Activated CD8-positive, alpha-beta memory T cell treated with anti-CD3 and anti-CD28 coated beads for 4 hours (primary cell): ENCODE results near the gene IL17C.

Source experiments
- DNase-seq, 2 donors: peaks; one replicate each; pipeline ENCODE4 v3.0.0-alpha.2; 2020; ENCODE audit warnings: low read depth in 2 of 2

IL17C gene

DNA sequence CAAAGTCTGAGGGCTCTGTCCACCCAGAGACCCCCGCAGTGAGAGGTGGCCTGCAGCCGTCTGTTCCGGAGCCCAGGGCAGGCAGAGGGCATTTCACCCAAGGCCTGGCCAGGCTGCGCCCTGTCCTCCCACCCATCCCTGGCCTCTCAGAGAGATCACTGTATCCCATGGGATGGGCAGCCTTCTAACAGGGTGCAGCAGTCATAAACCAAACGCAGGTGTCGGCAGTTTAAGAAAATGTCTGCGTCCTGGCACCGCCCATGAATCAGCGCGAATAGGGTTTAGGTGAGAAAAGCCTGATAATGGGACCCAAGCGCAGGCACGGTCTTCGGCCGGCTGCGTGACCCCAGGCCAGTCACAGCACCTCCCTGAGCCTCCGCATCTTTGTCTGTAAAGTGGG, 7.1 kb downstream of the IL17C start:
- no peak for DNase-seq

DNA sequence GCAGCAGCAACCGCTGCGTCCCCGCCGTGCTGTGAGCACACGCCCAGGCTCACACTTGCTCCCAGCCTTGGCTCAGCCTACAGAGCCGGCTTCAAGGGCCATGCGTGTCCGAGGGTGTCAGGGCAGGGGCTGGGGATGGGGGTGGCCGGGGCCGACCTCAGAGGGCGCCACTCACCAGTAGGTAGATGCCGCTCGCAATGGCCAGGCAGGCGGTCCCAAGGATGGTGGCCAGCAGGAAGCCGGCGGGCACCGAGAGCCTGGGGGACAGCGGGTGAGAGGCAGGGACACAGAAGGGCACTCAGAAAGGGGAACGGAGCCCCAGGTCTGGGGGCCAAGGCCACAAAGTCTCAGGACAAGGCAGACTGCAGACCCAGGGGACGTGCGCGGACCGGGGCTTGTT, 7.6 kb downstream of the IL17C start:
- DNase-seq = no peak

DNA sequence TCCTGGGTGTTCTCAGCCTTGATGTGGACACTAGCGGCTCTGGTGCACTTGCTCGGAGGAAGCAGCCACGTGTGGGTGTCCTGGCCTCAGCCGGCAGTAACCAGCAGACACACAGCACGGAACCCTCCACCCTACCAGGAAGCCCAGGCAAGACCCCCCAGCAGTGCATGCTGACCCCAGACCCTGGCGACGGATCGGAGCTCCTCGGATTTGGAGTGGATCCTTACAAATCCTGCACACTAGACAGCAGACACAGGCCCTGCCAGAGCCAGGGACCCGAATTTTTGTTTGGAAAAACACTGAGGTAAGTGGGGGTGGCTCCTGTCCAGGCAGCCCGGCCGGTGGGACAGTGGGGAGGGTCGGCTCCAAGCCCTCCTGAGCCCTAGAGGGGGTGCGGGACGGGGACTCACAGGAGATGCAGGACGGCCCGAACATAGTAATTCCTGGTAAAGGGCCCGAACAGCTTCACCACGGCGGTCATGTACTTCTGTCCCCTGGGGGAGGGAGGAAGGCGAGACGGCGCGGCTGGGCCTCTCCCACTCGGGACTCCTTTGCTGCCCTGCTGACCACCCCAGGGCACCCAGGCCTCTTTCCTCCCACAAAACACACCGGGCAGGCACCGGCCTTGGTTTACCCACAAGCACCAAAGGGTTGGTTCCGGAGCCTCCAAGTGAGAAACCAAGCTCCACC, 8.1 kb downstream of the IL17C start:
- no peak for DNase-seq

DNA sequence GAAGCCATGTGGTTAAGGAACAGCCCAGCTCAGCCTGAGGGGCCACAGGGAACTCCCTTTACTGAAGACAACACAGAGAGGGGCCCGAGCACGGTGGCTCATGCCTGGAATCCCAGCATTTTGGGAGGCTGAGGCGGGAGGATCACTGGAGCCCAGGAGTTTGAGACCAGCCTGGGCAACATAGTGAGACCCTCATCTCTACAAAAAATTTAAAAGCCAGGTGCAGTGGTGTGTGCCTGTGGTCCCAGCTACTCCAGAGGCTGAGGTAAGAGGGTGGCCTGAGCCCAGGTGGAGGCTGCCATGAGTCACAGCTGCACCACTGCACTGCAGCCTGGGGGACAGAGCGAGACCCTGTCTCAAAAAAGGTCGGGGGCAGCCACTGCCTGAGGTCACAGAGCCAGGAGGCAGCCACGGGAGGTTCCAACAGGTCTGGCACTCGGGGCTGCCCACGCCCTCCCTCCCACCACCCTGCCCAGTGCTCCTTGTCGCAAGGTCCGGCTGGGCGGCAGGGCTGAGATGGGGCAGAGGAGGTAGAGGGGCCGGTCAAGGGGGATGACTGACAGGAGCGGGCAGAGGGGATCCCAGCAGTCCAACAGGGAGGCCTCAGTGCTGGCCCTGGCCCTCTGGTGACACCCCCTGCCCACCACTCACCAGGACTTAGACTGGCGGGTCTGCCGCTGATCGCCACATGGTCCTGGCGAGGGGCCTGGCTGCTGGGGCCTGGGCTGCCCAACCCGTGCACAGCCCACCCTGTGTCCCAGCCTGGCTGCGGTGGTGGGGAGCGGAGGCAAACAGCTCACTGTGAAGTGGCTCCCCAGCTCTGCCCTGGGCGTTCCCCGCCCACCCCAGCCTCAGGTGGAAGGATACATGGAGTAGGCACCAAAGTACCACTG, 9.1 kb downstream of the IL17C start:
- DNase-seq = no peak

DNA sequence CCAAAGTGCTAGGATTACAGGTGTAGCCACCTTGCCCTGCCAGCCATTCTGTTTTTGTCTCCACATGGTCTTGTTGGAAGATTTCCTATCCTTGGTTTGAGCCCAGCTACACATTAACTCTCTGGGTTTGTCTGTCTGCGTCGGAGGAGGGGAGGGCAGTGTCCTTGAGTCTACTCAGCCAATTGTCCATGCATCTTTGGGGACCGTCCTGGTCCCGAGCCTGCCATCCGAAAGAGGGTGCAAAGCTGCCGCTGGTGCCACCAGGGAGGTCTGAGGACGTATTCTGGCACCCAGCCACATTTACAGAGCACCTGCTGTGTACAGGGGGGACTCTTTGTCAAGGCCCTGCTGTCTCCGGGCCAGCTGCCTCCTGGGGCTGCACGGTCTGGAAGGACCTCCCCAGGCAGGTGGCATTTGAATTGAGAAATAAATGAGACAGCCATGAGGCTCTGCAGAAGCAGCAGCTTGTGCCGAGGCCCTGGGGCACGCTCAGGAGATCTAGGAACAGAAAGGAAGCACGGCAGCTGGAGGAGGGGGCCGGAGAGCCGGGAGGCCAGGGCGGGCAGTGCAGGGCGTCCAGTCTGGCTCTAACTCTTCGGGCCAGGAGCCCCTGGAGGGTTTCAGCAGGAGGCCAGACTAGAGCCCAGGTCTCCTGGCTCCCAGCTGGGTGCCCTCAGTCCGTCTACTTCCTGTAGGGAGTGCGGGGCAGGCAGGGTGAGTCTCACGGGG, 11.0 kb downstream of the IL17C start:
- DNase-seq = no peak

DNA sequence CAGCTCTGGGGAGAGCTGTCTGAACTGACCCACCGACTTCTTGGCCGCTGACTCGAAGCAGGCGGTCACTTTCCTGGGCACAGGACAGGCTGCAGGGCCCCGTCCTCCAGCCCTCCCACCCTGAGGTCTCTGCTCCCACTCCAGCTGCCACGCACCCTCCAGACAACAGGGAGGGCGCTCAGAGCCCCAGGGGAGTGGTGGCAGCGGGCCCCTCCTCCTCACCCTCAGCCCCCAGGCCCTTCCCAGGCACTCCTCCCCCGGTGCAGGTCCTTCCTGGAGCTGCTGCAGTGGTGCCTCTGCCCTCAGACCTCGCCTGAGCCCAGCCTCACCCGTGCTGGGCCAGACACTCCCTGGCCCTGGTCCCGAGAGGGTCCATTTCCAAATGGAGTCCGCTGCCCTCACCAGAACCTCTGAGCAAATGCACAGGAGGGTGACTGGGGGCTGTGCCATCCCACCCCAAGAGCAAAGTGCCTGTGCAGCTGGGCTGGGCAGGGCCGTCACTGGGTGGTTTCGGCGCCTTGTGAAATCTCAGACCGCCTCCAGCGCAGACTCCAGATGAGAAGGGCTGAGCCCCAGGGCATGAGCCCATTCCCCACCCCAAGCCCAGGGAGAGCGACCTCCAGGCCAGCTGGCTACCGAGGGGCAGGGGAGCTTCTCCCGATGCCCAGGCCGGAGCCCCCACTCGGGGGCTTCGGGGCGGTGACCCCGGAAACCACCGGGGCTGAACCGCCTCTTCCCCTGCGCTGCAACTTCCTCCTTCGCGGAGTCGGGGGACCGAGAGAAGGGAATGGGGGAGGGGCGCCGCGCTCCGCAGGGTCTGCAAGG, 11.8 kb downstream of the IL17C start:
- no peak for DNase-seq

DNA sequence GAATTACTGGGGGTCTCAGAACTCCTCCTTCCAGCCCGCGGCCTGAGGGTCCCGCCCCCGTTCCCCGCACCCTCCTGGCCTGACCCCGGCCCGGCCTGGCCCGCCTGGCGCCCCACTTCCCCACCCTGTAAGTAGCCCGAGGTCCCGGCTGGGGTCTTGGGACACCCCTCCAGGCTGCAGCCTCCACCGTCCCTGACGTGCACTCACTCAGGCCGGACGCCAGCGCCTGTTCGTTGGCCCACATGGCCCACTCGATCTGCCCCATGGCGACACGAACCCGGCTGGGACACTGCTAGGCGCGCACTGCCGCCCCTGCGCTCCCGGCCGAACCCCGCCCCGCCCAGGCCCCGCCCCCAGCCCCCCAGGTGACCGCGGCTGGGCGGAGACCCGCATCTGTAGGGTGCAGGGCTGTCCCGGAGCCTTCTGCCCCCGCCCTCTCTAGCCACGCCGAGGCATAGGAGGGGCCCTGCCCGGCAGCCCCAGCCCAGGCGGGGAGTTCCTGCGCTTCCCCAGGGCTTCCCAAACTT, 12.4 kb downstream of the IL17C start, which contains the start of gene CYBA:
Gene CYBA (minus strand): TSS at position 305 of the 527 bp plus-strand sequence. CDS start 40 bp downstream, at position 265.
- peak; percentile 59 to 64 for DNase-seq

DNA sequence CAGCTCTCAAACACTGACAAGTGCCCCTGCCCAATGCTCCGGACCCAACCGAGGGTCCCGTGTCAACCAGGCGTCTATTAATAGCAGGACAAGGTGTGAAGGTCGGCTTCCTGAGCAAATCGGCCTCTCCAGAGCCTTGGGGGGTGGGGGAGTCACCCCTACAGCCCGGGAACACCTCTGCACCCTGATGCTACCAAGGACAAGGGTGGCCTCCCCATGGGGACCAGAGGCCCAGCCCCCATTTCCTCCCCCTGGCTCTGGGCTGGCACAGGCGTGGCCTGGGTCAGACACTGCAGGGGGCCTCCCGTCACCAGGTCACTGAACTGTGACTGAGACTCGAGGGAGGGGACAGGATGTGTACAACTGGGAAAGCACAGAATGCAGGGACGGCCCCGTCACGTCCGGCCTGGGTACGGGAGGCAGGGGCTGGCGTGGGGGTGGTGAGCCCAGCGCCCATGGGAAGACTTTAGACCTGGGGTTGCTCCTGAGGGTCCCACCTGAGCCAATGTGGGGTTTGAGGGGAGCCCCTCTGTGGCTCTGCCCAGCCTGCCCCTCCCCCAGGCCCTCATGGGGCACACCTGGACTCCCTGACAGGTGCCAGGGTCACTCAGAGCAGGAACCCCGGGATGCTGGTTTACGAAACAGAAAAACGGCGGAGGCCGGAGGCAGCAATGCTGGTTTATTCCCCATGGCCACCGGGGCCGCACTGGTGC, 13.1 kb downstream of the IL17C start:
- DNase-seq = no peak

DNA sequence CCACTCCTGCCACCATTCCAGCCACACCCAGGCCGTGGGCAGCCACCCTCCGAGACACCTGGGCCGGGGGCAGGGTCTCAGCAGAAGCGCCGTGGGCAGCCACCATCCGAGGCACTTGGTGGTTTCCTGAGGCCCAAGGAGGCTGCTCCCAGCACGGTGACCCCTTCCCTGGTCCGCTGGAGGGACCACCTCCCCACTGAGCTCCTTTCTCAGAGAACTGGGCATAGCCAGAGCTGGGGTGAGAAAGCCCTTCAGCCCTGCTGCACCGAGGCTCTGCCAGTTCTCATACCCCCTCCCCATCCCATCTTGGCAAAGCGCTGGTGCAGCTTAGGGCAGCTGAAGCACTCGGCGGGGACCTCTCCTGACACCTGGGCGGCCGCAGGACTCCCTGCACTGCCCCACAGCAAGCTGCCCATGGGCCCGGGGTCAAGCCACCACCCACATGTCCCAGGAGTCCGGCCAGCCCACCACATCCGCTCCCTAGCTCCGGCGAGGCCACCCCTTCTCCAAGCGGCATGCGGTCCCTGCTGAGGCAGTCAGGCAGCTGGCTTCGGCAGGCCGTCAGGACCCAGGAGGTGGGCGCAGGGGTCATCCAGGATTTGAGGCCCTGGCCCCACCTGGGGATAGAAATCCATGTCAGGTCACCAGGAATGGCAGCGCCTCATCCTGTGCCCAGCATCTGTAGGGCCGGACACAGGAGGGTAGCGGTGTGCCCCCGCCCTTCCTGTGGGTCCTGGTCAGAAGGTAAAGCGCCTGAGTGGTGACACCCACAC, 13.8 kb downstream of the IL17C start:
- DNase-seq = no peak

DNA sequence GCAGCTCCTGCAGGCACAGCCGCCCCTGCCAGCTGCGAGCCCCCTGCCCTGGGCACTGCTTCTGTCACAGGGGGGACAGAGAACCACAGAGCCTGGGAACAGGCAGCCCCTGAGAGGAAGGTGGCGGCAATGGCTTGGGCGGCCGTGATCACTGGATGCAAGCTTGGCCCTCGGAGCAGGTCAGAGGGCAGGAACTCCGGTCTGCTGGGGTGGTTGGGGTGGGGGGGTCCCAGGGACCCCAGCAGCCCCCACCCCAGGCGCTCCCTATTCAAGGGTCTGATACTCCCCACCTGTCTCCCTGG, 14.3 kb downstream of the IL17C start:
- DNase-seq = no peak

DNA sequence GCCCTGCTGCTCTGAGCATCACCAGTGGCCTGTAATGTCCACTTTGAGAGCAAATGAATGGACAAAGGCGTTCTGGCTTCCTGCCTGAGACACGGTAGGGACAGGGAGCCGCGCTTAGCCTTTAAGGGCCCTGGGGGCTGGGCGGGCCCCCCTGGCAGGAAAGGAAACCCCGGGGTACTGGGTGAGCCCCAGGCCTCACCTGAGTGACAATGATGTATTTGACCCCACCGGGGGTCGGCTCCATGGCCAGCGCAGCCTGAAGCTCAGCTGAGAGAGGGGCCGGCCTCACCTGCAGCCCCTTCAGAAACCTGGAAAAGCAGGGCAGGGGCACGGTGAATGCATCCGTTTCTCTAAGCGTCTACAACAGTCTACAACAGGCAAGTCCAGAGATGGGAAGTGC, 14.7 kb downstream of the IL17C start:
- no peak for DNase-seq

DNA sequence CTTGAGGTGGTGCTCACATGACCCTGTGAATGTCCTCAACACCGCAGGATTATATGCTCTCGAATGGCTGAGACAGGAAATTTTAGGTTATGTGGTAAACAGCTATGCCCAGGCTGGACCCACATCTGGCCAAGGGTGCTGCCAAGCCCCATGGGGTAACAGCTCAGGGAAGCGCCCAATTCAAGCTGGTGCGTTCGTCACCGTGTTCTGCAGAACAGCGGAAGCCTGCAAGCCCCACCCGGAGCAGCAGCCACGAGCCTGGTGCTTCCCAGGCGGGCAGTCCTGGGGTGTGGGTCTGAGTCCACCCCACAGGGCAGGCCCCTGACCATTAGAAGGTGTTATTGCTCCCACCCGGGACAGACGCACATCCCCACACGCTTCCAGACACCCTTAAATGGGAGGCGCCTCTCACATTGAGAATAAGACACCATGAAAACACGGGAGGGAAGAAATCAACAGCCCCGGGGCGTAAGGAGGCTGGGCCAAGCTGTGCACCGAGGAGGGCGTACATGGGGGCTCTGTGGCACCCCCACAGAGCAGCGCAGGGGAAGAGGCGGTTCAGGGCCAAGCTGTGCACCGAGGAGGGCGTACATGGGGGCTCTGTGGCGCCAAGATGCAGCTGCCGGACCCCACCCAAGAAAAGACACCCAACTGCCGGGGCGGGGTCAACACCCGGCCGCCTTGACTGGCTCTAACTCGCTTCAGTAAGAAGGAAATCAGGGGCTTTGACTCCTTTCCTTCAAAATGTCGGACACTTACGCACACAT, 15.4 kb downstream of the IL17C start:
- no peak for DNase-seq

DNA sequence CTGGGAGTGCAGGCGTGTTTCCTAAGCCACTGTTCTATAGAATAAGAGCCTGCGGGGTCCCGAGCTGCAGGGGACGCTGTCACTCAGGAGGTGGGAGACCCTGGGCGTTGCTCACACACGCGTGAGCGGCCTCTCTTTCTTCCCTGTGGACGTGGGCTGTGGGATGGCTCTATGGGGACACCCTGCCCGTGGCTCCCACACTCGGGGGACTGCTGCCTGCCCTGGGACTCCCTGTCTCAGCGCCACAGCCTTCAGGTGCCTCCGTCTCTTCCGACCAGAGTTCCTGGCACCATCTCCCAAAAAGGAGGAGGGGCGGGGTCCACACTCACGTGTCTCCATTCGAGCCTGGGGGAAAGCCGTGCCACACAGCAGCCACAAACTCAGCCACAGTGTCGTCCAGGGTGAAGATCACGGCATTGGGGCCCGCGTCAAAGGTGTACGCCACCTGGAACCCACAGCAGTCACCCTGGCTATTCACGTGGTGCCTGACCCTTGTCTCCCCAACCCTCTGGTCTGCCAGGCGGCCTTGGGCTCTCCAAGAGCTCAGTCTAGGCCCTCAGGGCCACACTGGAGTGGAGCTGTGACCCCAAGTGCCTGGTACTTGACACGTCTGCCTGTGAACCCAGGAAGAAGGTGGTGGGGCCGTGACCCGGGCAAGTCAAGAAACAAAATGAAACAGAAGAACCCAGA, 16.1 kb downstream of the IL17C start:
- no peak for DNase-seq

DNA sequence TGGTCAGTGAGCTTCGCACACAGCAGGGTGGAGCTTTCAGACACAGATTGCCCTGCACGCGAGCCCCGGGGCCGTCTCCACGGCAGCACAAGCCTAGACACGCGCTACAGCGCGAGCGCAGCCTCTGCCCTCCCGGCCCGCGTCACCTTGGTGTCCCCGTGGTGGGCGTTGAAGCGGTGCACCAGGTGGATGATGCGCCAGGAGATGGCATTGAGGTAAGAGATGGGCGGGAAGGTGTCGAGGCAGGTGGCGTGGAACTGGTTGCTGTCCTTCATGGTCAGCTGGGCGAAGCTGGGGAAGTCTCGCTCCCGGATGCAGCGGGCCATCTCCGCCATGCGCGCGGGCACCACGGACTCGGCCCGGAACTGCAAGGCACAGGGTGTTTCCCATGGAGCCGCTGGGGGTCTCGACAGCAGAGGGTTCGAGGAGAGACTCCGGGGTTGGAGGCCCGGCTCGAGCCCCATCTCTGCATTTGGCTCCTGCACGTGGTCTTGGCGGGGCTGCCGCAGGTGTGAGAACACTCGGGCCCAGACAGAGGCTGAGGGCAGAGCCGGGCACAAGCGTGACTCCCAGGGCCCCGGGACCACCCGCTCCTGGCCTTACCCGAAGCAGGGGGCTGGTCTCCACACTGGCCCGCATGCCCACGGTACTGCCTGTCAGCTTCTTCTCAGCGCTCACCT, 16.8 kb downstream of the IL17C start:
- no peak for DNase-seq

DNA sequence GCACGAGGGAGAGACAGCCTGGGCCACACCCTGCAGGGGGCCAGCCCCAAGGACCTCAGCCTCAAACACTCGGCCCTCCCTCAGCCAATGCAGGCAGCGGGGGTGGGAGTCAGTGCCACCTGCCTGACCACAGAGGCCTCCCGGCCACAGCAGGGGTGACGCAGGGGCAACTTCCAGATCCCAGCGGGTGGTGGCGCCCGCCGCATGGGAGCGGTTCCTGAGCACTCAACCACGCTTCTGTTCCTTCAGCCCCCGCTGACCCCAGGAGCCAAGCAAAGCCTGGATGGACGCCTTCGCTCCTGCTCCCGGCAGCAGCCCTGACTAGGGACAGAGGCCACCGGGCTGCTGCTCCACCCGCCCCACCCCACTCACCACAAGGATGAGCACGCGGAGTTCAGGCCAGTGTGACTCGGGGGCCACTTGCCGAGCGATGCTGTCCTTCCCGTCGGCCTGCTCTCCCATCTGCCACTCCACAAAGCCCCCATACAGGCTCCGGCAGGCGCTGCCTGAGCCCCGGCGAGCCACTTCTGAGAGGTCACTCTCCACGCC, 17.4 kb downstream of the IL17C start:
- DNase-seq = no peak

DNA sequence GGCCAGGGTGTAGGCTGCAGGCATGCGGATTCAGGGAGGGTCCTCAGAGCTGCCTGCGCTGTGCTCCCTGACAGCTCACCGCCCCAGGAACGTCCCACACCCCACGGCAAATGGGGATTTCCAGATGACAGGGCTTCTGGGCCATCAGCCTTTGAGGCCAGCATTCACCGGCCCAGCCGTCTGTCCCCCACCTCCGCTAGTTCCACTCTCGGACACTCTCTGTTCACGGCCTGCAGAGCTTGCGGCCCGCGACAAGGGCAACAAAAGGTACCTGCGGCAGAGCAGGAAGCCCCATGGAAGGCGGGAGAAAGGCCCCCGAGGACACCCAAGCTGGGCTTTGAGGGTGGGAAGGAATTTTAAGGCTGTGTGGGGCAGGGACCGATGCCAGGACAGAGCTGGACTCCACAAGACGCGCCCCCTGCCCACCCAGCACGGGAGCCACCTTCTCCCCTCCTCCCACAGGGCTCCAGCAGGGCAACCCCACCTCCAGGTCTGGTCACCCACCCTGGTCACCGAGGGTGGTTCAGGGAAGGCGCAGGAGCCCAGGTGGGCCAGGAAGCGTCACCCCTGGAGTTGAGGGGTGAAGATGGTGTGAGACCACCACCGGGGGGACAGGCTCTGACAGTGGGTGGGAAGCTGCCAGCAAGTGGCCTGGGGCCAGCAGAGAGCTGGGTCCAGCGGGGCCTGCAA, 18.1 kb downstream of the IL17C start:
- no peak for DNase-seq

DNA sequence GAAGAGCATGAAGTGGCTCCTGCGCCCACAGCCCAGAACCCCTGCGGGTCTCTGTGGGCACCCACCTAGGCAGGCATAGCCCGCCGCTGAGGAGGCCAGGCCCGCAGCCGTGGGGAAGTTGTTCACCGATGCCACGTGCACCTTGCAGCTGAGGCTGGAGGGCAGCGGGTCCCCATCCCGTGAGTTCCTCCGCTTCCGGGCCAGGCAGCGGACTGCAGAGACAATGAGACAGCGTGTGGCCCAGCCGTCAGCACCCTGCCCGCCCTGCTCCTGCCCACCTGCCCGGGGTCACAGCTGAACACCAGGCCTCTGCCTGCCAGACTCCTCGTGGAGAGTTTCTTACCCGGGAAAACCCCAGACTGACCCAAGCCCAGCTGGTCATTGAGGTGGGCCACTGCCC, 19.0 kb downstream of the IL17C start:
- no peak for DNase-seq
